Neural cell (in vitro differentiated cells): ENCODE measurements around the gene ZFYVE21. TPM values are rescaled to one million over a fixed set of nuclear protein-coding genes. Genes with fewer than 3 reads are reported as not detected.

Experiments used
- H2AFZ ChIP-seq: fragments of 200-600, 300-800 bp; sonication (generic), shearing (Covaris generic); 2 replicates; pipeline ENCODE4 v1.6.0; 2014; ENCODE audit warnings: low read depth, mild to moderate bottlenecking, antibody characterized with exemption, low read length, moderate library complexity
- H3F3A ChIP-seq: fragments of 200-600 bp; shearing (Covaris generic); 2 replicates; pipeline ENCODE4 v1.6.1; 2016; ENCODE audit warnings: mild to moderate bottlenecking, moderate library complexity, mixed read lengths, antibody characterized with exemption, low read length; ENCODE audit not compliant: insufficient read depth, poor library complexity, severe bottlenecking
- H3K27ac ChIP-seq: fragments of 200-600, 300-800 bp; sonication (generic), shearing (Covaris generic); 2 replicates; pipeline ENCODE4 v1.5.1; 2014; ENCODE audit warnings: mild to moderate bottlenecking, low read length, moderate library complexity
- H3K27me3 ChIP-seq: fragments of 300-800, 200-600 bp; sonication (generic), shearing (Covaris generic); 2 replicates; pipeline ENCODE4 v1.6.0; 2014; ENCODE audit warnings: mild to moderate bottlenecking, low read depth, low read length, moderate library complexity; ENCODE audit not compliant: insufficient read depth
- H3K36me3 ChIP-seq: fragments of 300-800, 200-600 bp; sonication (generic), shearing (Covaris generic); 2 replicates; pipeline ENCODE4 v1.5.1; 2014; ENCODE audit warnings: mild to moderate bottlenecking, antibody characterized with exemption, low read length, moderate library complexity; ENCODE audit not compliant: insufficient read depth
- H3K4me2 ChIP-seq: fragments of 300-800, 200-600 bp; sonication (generic), shearing (Covaris generic); 2 replicates; pipeline ENCODE4 v1.6.0; 2014; ENCODE audit warnings: mild to moderate bottlenecking, low read length
- H3K4me3 ChIP-seq: fragments of 300-800, 200-600 bp; sonication (generic), shearing (Covaris generic); 2 replicates; pipeline ENCODE4 v1.5.1; 2014; ENCODE audit warnings: mild to moderate bottlenecking, low read length, moderate library complexity
- H3K79me2 ChIP-seq: fragments of 200-600 bp; shearing (Covaris generic); replicated peaks from 2 replicates; pipeline ENCODE4 v1.6.0; 2014; ENCODE audit warnings: mild to moderate bottlenecking, low read length, moderate library complexity; ENCODE audit not compliant: insufficient read depth
- H3K9ac ChIP-seq: fragments of 300-800, 200-600 bp; sonication (generic), shearing (Covaris generic); 2 replicates; pipeline ENCODE4 v1.6.1; 2016; ENCODE audit warnings: mild to moderate bottlenecking, low read length, mixed read lengths
- H3K9me2 ChIP-seq: fragments of 200-600 bp; shearing (Covaris generic); 2 replicates; pipeline ENCODE4 v1.6.1; 2016; ENCODE audit warnings: mild to moderate bottlenecking, low read length, mixed read lengths; ENCODE audit not compliant: insufficient read depth
- H3K9me3 ChIP-seq: fragments of 200-600, 300-800 bp; sonication (generic), shearing (Covaris generic); 2 replicates; pipeline ENCODE4 v1.6.1; 2016; ENCODE audit warnings: mild to moderate bottlenecking, mixed run types, low read length, moderate library complexity, mixed read lengths
- H4K20me1 ChIP-seq: fragments of 200-600 bp; shearing (Covaris generic); 2 replicates; pipeline ENCODE4 v1.6.1; 2016; ENCODE audit warnings: mild to moderate bottlenecking, mixed run types; ENCODE audit not compliant: insufficient read depth
- EP300 ChIP-seq: fragments of 450-650 bp; conservative IDR thresholded peaks from 2 replicates; pipeline ENCODE4 v1.6.1; 2014; ENCODE audit warnings: antibody characterized with exemption, mild to moderate bottlenecking, moderate library complexity; ENCODE audit not compliant: poor library complexity, severe bottlenecking
- EZH2 ChIP-seq: fragments of 200-600, 300-800 bp; shearing (Covaris generic), sonication (generic); IDR thresholded peaks from 2 replicates; pipeline ENCODE4 v1.6.1; 2014; ENCODE audit warnings: antibody characterized with exemption, low read length, borderline replicate concordance, mild to moderate bottlenecking; ENCODE audit not compliant: insufficient read depth, poor library complexity, severe bottlenecking
- MXI1 ChIP-seq: fragments of 450-650 bp; conservative IDR thresholded peaks from 2 replicates; pipeline ENCODE4 v1.6.1; 2014; ENCODE audit warnings: antibody characterized with exemption, mild to moderate bottlenecking; ENCODE audit not compliant: poor library complexity, severe bottlenecking
- POLR2AphosphoS5 ChIP-seq: IDR thresholded peaks from 2 replicates; pipeline ENCODE4 v1.6.1; 2012
- RAD21 ChIP-seq: fragments of 450-650 bp; conservative IDR thresholded peaks from 2 replicates; pipeline ENCODE4 v1.6.1; 2014; ENCODE audit warnings: antibody characterized with exemption, mild to moderate bottlenecking, moderate library complexity
- SMC3 ChIP-seq: fragments of 450-650 bp; conservative IDR thresholded peaks from 2 replicates; pipeline ENCODE4 v1.6.1; 2014; ENCODE audit warnings: antibody characterized with exemption, mild to moderate bottlenecking, moderate library complexity; ENCODE audit not compliant: poor library complexity
- TAF1 ChIP-seq: IDR thresholded peaks from 2 replicates; pipeline ENCODE4 v1.6.1; 2012; ENCODE audit warnings: low read depth
- polyA plus RNA-seq: library from polyadenylated mRNA; depleted of rRNA; stranded (reverse); fragments of >200 nt; gene quantifications from 2 replicates; pipeline ENCODE4 v1.2.3, GENCODE V29; 2014
- TF ChIP-seq, protein P1 (sequence below): IDR thresholded peaks from 2 replicates; pipeline ENCODE4 v1.6.1; 2012; ENCODE audit warnings: borderline replicate concordance
- TF ChIP-seq, protein P2 (sequence below): fragments of 450-650 bp; IDR thresholded peaks from 2 replicates; pipeline ENCODE4 v1.5.1; 2014; ENCODE audit warnings: antibody characterized with exemption, mild to moderate bottlenecking, moderate library complexity; ENCODE audit not compliant: poor library complexity, severe bottlenecking

ZFYVE21 gene
- polyA plus RNA-seq, 1 donor from 2014 or later: 99.7 TPM

DNA sequence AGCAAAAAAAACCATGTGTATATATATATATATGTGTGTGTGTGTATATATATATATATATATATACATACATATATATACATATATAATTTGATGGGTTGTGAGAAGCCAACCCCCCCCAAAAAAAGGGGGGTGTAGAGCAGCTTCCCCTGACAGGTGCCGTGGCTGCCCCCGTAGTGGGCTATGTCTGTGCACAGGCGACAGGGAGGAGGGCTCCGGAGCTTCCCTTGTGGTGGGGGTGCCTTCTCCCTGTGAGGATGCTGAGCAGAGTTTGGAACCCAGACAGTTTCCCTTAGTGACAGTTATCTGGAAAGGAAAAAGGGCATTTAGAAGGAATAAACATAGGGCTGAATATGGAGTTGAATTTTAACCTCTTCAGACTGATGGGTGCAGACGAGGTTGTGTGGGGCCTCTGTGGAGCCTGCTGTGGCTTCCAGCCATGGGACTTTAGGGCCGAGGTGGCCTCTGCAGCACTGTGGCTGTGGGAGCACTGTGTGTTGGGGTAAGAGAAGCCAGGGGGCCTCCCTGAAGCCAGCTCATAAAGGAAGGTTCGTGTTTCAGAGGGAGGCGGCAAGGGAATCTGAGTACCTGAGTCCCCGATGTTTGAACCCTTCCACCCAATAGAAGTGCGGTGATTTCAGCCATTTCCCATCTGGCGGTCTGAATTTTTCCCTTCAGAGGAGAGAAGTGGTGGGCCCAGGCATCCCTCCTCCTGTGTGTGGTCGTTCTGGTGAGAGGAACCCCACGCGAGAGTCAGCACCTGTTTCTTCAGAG, 20.1 kb upstream of the ZFYVE21 start:
- TF ChIP-seq RAD21: no peak
- TF ChIP-seq POLR2AphosphoS5: no peak
- TF ChIP-seq TAF1: no peak
- TF ChIP-seq, protein P1, sequence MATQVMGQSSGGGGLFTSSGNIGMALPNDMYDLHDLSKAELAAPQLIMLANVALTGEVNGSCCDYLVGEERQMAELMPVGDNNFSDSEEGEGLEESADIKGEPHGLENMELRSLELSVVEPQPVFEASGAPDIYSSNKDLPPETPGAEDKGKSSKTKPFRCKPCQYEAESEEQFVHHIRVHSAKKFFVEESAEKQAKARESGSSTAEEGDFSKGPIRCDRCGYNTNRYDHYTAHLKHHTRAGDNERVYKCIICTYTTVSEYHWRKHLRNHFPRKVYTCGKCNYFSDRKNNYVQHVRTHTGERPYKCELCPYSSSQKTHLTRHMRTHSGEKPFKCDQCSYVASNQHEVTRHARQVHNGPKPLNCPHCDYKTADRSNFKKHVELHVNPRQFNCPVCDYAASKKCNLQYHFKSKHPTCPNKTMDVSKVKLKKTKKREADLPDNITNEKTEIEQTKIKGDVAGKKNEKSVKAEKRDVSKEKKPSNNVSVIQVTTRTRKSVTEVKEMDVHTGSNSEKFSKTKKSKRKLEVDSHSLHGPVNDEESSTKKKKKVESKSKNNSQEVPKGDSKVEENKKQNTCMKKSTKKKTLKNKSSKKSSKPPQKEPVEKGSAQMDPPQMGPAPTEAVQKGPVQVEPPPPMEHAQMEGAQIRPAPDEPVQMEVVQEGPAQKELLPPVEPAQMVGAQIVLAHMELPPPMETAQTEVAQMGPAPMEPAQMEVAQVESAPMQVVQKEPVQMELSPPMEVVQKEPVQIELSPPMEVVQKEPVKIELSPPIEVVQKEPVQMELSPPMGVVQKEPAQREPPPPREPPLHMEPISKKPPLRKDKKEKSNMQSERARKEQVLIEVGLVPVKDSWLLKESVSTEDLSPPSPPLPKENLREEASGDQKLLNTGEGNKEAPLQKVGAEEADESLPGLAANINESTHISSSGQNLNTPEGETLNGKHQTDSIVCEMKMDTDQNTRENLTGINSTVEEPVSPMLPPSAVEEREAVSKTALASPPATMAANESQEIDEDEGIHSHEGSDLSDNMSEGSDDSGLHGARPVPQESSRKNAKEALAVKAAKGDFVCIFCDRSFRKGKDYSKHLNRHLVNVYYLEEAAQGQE: no peak
- Histone ChIP-seq H3K36me3 (peaks cover 7% of the 10 kb centered on the region), H3K79me2 (peaks cover 3% of the 10 kb centered on the region), H3F3A (no peaks in the 10 kb centered on the region), H2AFZ (no peak overlapping the region), H3K9me3 (no peaks in the 10 kb centered on the region), H3K9me2 (no peaks in the 10 kb centered on the region), H3K4me3 (no peak overlapping the region), H3K27me3 (no peaks in the 10 kb centered on the region), H3K9ac (no peak overlapping the region), H3K27ac (no peak overlapping the region), H3K4me2 (no peak overlapping the region), H4K20me1 (peaks cover 3% of the 10 kb centered on the region)

DNA sequence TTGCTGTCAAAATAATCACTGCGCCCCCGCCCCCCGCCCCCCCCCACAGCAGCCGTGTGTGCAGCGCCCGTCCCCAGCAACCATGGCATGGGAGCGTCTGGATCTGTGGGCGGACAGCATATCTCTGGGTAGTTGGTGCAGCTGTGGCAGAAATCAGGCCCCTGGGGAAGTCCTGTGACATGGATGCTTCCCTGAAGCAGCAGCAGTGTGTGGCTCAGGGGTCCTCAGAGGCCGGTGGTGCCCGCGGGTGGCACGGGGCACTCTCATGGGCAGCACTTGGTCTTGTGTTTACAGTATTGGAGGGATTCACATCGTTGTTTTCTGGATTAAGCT, 19.6 kb upstream of the ZFYVE21 start:
- TF ChIP-seq TAF1 (no peak), EP300 (no peak), EZH2 (no peak)
- H3K27ac ChIP-seq: no peak overlapping the region
- H3K36me3 ChIP-seq: peaks cover 7% of the 10 kb centered on the region
- peaks cover 3% of the 10 kb centered on the region for H3K79me2 ChIP-seq
- H3K27me3 ChIP-seq: no peaks in the 10 kb centered on the region
- no peak overlapping the region for H3K4me2 ChIP-seq
- H2AFZ ChIP-seq: no peak overlapping the region
- H4K20me1 ChIP-seq: peaks cover 3% of the 10 kb centered on the region
- no peak overlapping the region for H3K4me3 ChIP-seq
- no peaks in the 10 kb centered on the region for H3K9me3 ChIP-seq
- no peaks in the 10 kb centered on the region for H3K9me2 ChIP-seq
- no peak overlapping the region for H3K9ac ChIP-seq
- no peaks in the 10 kb centered on the region for H3F3A ChIP-seq

DNA sequence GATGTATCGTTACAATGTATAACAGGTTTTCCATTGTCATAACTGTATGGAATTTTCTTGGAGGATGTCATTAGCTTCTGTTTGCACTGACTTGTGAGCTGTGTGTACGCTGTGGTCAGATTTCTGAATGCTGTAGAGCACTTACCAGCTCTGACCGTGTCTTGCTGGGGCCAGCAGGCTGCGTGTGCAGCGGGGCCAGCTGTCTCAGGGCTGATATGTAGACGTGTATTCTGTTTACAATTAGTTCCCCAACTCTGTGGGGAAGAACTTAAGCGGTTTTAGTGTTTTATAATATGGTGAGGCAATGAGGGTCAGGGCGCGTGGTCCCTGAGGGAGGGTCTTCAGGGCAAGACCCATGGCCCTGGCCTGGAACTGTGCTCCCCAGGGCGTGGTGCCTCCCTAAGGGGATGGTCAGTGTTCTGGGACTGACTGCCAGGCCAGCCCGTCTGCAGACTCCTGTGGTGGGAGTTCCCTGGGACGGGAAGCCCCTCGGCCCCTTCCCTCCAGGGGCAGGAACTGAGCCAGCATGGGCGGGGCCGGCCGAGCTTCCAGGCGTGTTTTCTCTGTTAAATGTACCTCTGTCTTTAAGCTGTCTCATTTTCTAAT, 19.0 kb upstream of the ZFYVE21 start:
- Histone ChIP-seq H2AFZ (no peak overlapping the region), H3K4me2 (no peak overlapping the region), H3K36me3 (peaks cover 7% of the 10 kb centered on the region), H3K27me3 (no peaks in the 10 kb centered on the region), H3K4me3 (no peak overlapping the region), H3K9me3 (no peaks in the 10 kb centered on the region), H3F3A (no peaks in the 10 kb centered on the region), H3K9ac (no peak overlapping the region), H3K9me2 (no peaks in the 10 kb centered on the region), H3K79me2 (peaks cover 3% of the 10 kb centered on the region), H4K20me1 (peaks cover 3% of the 10 kb centered on the region), H3K27ac (no peak overlapping the region)
- TF ChIP-seq SMC3 (no peak), MXI1 (no peak), EP300 (no peak), RAD21 (no peak), TAF1 (no peak), EZH2 (no peak), POLR2AphosphoS5 (no peak)
- TF ChIP-seq, protein P1: no peak
- TF ChIP-seq, protein P2, sequence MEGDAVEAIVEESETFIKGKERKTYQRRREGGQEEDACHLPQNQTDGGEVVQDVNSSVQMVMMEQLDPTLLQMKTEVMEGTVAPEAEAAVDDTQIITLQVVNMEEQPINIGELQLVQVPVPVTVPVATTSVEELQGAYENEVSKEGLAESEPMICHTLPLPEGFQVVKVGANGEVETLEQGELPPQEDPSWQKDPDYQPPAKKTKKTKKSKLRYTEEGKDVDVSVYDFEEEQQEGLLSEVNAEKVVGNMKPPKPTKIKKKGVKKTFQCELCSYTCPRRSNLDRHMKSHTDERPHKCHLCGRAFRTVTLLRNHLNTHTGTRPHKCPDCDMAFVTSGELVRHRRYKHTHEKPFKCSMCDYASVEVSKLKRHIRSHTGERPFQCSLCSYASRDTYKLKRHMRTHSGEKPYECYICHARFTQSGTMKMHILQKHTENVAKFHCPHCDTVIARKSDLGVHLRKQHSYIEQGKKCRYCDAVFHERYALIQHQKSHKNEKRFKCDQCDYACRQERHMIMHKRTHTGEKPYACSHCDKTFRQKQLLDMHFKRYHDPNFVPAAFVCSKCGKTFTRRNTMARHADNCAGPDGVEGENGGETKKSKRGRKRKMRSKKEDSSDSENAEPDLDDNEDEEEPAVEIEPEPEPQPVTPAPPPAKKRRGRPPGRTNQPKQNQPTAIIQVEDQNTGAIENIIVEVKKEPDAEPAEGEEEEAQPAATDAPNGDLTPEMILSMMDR: no peak
